HL-60 (cell line): ENCODE results near the gene CADM2.

Experiments
- DNase-seq, 2 experiments: peaks; one replicate each; pipeline ENCODE4 v3.0.0-alpha.2; 2010 to 2020; ENCODE audit warnings: low read depth in 1 of 2, low spot score in 1 of 2
- H3K27ac ChIP-seq: fragments of 250-450 bp; sonication (Bioruptor Pico); replicated peaks from 2 replicates; pipeline ENCODE4 v1.5.1; 2020; ENCODE audit warnings: mild to moderate bottlenecking, moderate library complexity
- H3K27me3 ChIP-seq: fragments of 250-450 bp; sonication (Bioruptor Pico); 2 replicates; pipeline ENCODE4 v1.5.1; 2021; ENCODE audit warnings: mild to moderate bottlenecking, moderate library complexity; ENCODE audit not compliant: insufficient read depth, poor library complexity, severe bottlenecking
- H3K4me3 ChIP-seq: replicated peaks from 2 replicates; pipeline ENCODE4 v1.5.1; 2011; ENCODE audit warnings: mild to moderate bottlenecking, control low read depth, low read length; ENCODE audit not compliant: insufficient read depth
- CTCF ChIP-seq: IDR thresholded peaks from one replicate; pipeline ENCODE4 v1.5.1; 2011; ENCODE audit warnings: low read length, control low read depth, inconsistent platforms; ENCODE audit not compliant: insufficient read depth
- GABPA ChIP-seq: IDR thresholded peaks from 2 replicates; pipeline ENCODE4 v1.6.1; 2012; ENCODE audit warnings: low read depth
- POLR2AphosphoS5 ChIP-seq: IDR thresholded peaks from 2 replicates; pipeline ENCODE4 v1.6.1; 2012; ENCODE audit warnings: low read depth
- SPI1 ChIP-seq: IDR thresholded peaks from 2 replicates; pipeline ENCODE4 v1.6.1; 2012; ENCODE audit warnings: low read depth, mild to moderate bottlenecking, borderline replicate concordance
- TF ChIP-seq, protein P1 (sequence below): IDR thresholded peaks from 2 replicates; pipeline ENCODE4 v1.6.1; 2012; ENCODE audit warnings: low read depth; ENCODE audit not compliant: insufficient replicate concordance

CADM2 gene

DNA sequence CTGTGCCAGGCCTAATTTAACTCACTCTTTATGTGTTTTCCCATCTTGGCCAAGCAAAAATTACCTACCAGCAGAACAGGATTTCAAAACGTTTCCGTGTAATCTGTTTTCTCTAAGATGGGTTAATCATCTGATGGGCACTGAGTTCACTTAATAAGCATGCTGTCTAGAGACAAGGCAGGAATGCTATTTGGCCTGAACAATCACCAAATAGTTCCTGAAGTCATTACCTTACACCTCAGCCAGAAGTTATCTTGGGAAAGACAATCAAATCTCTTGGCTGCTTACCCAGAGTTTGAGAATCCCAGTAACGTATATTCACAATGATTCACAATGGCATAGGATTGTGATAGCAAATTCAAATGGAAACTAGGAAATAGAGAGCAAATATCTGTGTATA, 779.1 kb downstream of the CADM2 start:
- DNase-seq = no peak
- TF ChIP-seq CTCF (no peak), SPI1 (no peak), GABPA (no peak), POLR2AphosphoS5 (no peak)
- TF ChIP-seq, protein P1, sequence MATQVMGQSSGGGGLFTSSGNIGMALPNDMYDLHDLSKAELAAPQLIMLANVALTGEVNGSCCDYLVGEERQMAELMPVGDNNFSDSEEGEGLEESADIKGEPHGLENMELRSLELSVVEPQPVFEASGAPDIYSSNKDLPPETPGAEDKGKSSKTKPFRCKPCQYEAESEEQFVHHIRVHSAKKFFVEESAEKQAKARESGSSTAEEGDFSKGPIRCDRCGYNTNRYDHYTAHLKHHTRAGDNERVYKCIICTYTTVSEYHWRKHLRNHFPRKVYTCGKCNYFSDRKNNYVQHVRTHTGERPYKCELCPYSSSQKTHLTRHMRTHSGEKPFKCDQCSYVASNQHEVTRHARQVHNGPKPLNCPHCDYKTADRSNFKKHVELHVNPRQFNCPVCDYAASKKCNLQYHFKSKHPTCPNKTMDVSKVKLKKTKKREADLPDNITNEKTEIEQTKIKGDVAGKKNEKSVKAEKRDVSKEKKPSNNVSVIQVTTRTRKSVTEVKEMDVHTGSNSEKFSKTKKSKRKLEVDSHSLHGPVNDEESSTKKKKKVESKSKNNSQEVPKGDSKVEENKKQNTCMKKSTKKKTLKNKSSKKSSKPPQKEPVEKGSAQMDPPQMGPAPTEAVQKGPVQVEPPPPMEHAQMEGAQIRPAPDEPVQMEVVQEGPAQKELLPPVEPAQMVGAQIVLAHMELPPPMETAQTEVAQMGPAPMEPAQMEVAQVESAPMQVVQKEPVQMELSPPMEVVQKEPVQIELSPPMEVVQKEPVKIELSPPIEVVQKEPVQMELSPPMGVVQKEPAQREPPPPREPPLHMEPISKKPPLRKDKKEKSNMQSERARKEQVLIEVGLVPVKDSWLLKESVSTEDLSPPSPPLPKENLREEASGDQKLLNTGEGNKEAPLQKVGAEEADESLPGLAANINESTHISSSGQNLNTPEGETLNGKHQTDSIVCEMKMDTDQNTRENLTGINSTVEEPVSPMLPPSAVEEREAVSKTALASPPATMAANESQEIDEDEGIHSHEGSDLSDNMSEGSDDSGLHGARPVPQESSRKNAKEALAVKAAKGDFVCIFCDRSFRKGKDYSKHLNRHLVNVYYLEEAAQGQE = no peak
- Histone ChIP-seq H3K27ac (no peak overlapping the region), H3K4me3 (no peak overlapping the region), H3K27me3 (no peaks in the 10 kb centered on the region)

- no peaks in the 10 kb centered on the region for H3K27me3 ChIP-seq
- DNase-seq = no peak
- no peak overlapping the region for H3K4me3 ChIP-seq
- TF ChIP-seq GABPA = no peak
- no peak for TF ChIP-seq CTCF
- TF ChIP-seq, protein P1 = no peak
- no peak for TF ChIP-seq SPI1
- TF ChIP-seq POLR2AphosphoS5 = no peak
- H3K27ac ChIP-seq = no peak overlapping the region
Measured at GRCh38 chr3:85740561-85740960, 781.8 kb downstream of the CADM2 start.

GRCh38 chr3:85758442-85758841, 799.7 kb downstream of the CADM2 start:
- Histone ChIP-seq H3K27ac (no peak overlapping the region), H3K27me3 (no peaks in the 10 kb centered on the region), H3K4me3 (no peak overlapping the region)
- DNase-seq = no peak
- no peak for TF ChIP-seq SPI1
- TF ChIP-seq, protein P1 = no peak
- no peak for TF ChIP-seq GABPA
- TF ChIP-seq CTCF = no peak
- TF ChIP-seq POLR2AphosphoS5 = no peak
